A549 (cell line): ENCODE data around the gene XRCC3. TPM values are rescaled to one million over a fixed set of nuclear protein-coding genes. Genes with fewer than 3 reads are reported as not detected.

Source experiments
- ATAC-seq, 2 experiments: fragments of 200-7000 bp in 1 of 2; fragments of >200 bp in 1 of 2; cut with Nextera tagmentation in 1 of 2; cut with Tn5 transposase in 1 of 2; 3 replicates each; pipeline versions ENCODE4 v1.8.0 to v1.9.1; 2018 to 2020; ENCODE audit warnings: mild to moderate bottlenecking in 1 of 2, moderate library complexity in 1 of 2
- CTCF ChIA-PET: fragments of 300-600 bp; sonication (Branson Sonifier 250); formaldehyde crosslinking; extraction: SDS; loops from one replicate; lab custom pipeline; 2021; ENCODE audit warnings: antibody characterized with exemption, inconsistent platforms; lab: Yijun Ruan, JAX
- POLR2A ChIA-PET: fragments of 350-600 bp; formaldehyde crosslinking; extraction: SDS; loops from one replicate; lab custom pipeline; 2021; ENCODE audit warnings: antibody characterized with exemption, inconsistent platforms; lab: Yijun Ruan, JAX
- DNase-seq, 2 experiments: peaks; one replicate each; pipeline versions ENCODE4 v3.0.0 to v3.0.0-alpha.2; 2011 to 2016; ENCODE audit warnings: low read depth in 1 of 2, low spot score in 1 of 2
- FAIRE-seq: peaks from 2 replicates; lab custom pipeline; 2011; peaks lifted over from hg19 to GRCh38; lab: Jason Lieb, UNC
- H3K27ac ChIP-seq, 2 experiments: fragments of >200 bp; sonication (Bioruptor Twin); formaldehyde crosslinking; 3 replicates each; pipeline ENCODE4 v1.5.1; 2016 to 2017
- H3K4me1 ChIP-seq: fragments of >200 bp; sonication (Bioruptor Twin); formaldehyde crosslinking; 3 replicates; pipeline ENCODE4 v1.6.1; 2016
- H3K4me2 ChIP-seq: fragments of >200 bp; sonication (Bioruptor Twin); formaldehyde crosslinking; 3 replicates; pipeline ENCODE4 v1.6.1; 2016
- H3K4me3 ChIP-seq: fragments of >200 bp; sonication (Bioruptor Twin); formaldehyde crosslinking; 3 replicates; pipeline ENCODE4 v1.5.1; 2016
- H3K9me3 ChIP-seq: fragments of >200 bp; sonication (Bioruptor Twin); formaldehyde crosslinking; 3 replicates; pipeline ENCODE4 v1.6.1; 2016
- CHD4 ChIP-seq: fragments of 200-600 bp; sonication (generic); IDR thresholded peaks from 2 replicates; pipeline ENCODE4 v1.6.1; 2016; ENCODE audit warnings: antibody characterized with exemption, mild to moderate bottlenecking, borderline replicate concordance
- FOSB ChIP-seq: fragments of 250-450 bp; sonication (Bioruptor Pico); IDR thresholded peaks from 2 replicates; pipeline ENCODE4 v1.5.0; 2020; ENCODE audit warnings: mild to moderate bottlenecking, moderate library complexity
- FOSL2 ChIP-seq, 2 experiments: fragments of 450-650 bp in 1 of 2; fragments of >200 bp in 1 of 2; sonication (Bioruptor Twin) in 1 of 2; formaldehyde crosslinking; IDR thresholded peaks; 2 replicates each; pipeline versions ENCODE4 v1.5.0 to v1.6.1; 2016 to 2020; ENCODE audit warnings: mild to moderate bottlenecking in 1 of 2, moderate library complexity in 1 of 2
- FOXS1 ChIP-seq: fragments of 250-450 bp; sonication (Bioruptor Pico); IDR thresholded peaks from 2 replicates; pipeline ENCODE4 v1.5.0; 2020; ENCODE audit warnings: mild to moderate bottlenecking, moderate library complexity
- GATA3 ChIP-seq: IDR thresholded peaks from 2 replicates; pipeline ENCODE4 v1.6.1; 2012; ENCODE audit warnings: borderline replicate concordance
- HDAC2 ChIP-seq: fragments of 200-600 bp; sonication (generic); IDR thresholded peaks from 2 replicates; pipeline ENCODE4 v1.6.1; 2016
- HOXB13 ChIP-seq: fragments of 250-450 bp; sonication (Bioruptor Pico); IDR thresholded peaks from 2 replicates; pipeline ENCODE4 v1.5.0; 2020; ENCODE audit warnings: low read depth, mild to moderate bottlenecking, moderate library complexity
- MAFK ChIP-seq: fragments of 450-650 bp; IDR thresholded peaks from 2 replicates; pipeline ENCODE4 v1.6.1; 2014; ENCODE audit not compliant: partially characterized antibody
- MYC ChIP-seq: IDR thresholded peaks from 2 replicates; pipeline ENCODE4 v1.6.1; 2012; ENCODE audit warnings: mild to moderate bottlenecking, inconsistent platforms, low read length, improper control_type of control experiment, borderline replicate concordance
- NPAS2 ChIP-seq: fragments of 250-450 bp; sonication (Bioruptor Pico); IDR thresholded peaks from 2 replicates; pipeline ENCODE4 v1.8.0; 2022; ENCODE audit warnings: mild to moderate bottlenecking, moderate library complexity, borderline replicate concordance
- NR3C1 ChIP-seq: fragments of >200 bp; sonication (Bioruptor Twin); formaldehyde crosslinking; IDR thresholded peaks from 3 replicates; pipeline ENCODE4 v1.6.1; 2017
- PHF8 ChIP-seq: fragments of 200-600 bp; sonication (generic); IDR thresholded peaks from 2 replicates; pipeline ENCODE4 v1.6.1; 2016; ENCODE audit warnings: low read depth, mild to moderate bottlenecking, antibody characterized with exemption, moderate library complexity, borderline replicate concordance
- ZNF302 ChIP-seq: fragments of 250-450 bp; sonication (Bioruptor Pico); IDR thresholded peaks from 2 replicates; pipeline ENCODE4 v1.9.0; 2021; ENCODE audit warnings: inconsistent platforms, mild to moderate bottlenecking, moderate library complexity
- WGBS: methylation state at CpG from one replicate; pipeline ENCODE4 v1.1.6; 2017; ENCODE audit errors: missing lambda C conversion rate; 5-methylcytosine and 5-hydroxymethylcytosine counted together
- polyA plus RNA-seq, 4 experiments: library from polyadenylated mRNA; depleted of rRNA in 3 of 4; stranded (reverse); fragments of >200 nt; fragmentation: RNase III in 1 of 4; extraction: RNeasy Plus Mini Kit Qiagen cat#74134 plus additional on column Dnase treatment in 1 of 4; gene quantifications; 2 replicates in 3 of 4; 3 replicates in 1 of 4; pipeline ENCODE4 v1.2.3, GENCODE V29; 2011 to 2017
- TF ChIP-seq, protein P1 (sequence below): IDR thresholded peaks from 2 replicates; pipeline ENCODE4 v1.6.1; 2012
- TF ChIP-seq, protein P2 (sequence below): fragments of 150-350 bp; IDR thresholded peaks from 2 replicates; pipeline ENCODE4 v1.6.1; 2014; ENCODE audit warnings: low read depth, mild to moderate bottlenecking, low read length
- TF ChIP-seq, protein P3 (sequence below): fragments of >200 bp; sonication (Bioruptor Twin); formaldehyde crosslinking; IDR thresholded peaks from 2 replicates; pipeline ENCODE4 v1.6.1; 2016
- TF ChIP-seq, protein P4 (sequence below): fragments of >200 bp; sonication (Bioruptor Twin); formaldehyde crosslinking; IDR thresholded peaks from 3 replicates; pipeline ENCODE4 v1.6.1; 2016
- TF ChIP-seq, protein P5 (sequence below): fragments of 450-650 bp; IDR thresholded peaks from 2 replicates; pipeline ENCODE4 v1.6.1; 2014; ENCODE audit warnings: antibody characterized with exemption

XRCC3 gene
- polyA plus RNA-seq, 2 of the 4 experiments (the other 2 are of a cell fraction): 23.0 to 28.1 TPM

DNA sequence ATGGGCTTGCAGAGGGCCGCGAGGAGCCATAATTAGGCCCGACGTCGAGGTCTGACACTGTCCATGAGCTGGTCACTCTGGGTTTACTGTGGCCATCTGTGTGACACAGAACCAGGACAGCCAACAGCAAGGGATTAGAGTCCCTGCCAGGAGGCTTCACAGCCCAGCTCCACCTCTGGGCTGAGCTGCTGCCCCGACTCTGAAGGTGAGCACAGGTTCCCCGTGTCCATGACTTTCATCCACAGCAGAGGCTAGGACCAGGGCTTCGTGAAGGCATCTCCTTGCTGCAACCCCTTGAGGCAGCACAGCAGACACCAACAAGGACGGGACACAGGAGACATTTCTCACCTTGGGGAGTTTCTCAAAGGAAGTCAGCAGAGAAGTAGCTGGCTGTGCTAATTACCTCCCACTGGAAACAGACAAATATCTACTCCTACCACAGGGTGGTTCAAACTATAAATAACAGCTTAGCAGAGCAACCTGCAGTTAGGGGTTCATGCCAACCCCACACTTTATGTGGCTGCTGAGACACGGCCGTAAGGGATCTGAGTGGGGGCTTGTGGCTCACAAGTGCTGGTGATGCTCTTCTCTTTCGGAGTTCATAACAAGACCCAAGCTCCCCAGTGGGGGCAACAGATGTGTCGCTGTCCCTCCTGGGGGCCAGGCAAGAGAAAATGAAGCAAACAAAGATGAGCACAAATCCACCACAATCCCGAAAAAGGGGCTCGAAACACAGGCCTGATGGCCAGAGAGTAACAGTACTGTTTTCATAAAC lies 29.6 kb upstream of the XRCC3 start (continued):
- TF ChIP-seq FOSL2 (IDR thresholded peaks at IDR 0.05): no peak
- TF ChIP-seq FOSL2 (CRISPR knock-in tag; IDR thresholded peaks at IDR 0.05): no peak

DNA sequence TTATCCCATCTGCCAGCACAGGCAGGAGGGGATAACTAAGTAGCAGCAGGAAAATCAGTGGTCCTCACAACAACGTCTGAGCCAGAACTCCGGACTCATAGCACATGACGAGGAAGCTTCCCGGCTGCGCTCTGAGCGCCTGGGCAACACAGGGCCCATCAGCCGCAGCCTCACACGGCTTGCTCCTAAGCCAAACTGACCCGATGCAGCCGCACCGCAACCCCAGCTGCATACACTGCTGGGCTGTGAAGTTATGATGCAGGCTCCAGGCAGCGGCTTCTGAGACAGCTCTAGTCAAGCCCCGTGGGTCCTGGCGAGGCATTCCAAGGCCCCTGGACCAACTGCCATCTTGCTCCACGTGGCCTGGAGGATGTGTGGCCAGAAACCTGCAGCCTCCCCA lies 28.4 kb upstream of the XRCC3 start:
- no peak overlapping the region for H3K4me3 ChIP-seq
- no peak for FAIRE-seq
- TF ChIP-seq, protein P1, sequence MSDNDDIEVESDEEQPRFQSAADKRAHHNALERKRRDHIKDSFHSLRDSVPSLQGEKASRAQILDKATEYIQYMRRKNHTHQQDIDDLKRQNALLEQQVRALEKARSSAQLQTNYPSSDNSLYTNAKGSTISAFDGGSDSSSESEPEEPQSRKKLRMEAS: no peak
- TF ChIP-seq ZNF302 (CRISPR knock-in tag) (no peak), FOSB (CRISPR knock-in tag) (no peak), FOSL2 (IDR thresholded peaks at IDR 0.05) (no peak), FOSL2 (CRISPR knock-in tag; IDR thresholded peaks at IDR 0.05) (no peak), NPAS2 (CRISPR knock-in tag) (no peak), GATA3 (no peak), PHF8 (no peak), CHD4 (no peak), MAFK (no peak), HOXB13 (CRISPR knock-in tag) (no peak)
- TF ChIP-seq, protein P2, sequence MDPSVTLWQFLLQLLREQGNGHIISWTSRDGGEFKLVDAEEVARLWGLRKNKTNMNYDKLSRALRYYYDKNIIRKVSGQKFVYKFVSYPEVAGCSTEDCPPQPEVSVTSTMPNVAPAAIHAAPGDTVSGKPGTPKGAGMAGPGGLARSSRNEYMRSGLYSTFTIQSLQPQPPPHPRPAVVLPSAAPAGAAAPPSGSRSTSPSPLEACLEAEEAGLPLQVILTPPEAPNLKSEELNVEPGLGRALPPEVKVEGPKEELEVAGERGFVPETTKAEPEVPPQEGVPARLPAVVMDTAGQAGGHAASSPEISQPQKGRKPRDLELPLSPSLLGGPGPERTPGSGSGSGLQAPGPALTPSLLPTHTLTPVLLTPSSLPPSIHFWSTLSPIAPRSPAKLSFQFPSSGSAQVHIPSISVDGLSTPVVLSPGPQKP: no peak
- TF ChIP-seq, protein P3, sequence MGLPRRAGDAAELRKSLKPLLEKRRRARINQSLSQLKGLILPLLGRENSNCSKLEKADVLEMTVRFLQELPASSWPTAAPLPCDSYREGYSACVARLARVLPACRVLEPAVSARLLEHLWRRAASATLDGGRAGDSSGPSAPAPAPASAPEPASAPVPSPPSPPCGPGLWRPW: no peak
- 88% methylated on average over 10 of the region's 15 CpGs for WGBS
- no peaks in the 10 kb centered on the region for H3K4me1 ChIP-seq
- no peak overlapping the region for H3K4me2 ChIP-seq
- no peak for ATAC-seq
- DNase-seq: no peak
- H3K27ac ChIP-seq: no peak overlapping the region
- CTCF ChIA-PET: interaction anchor here (1.1 kb wide), 1 partner anchor 21 kb away, joined by 3 read pairs; no protein-coding TSS in a partner anchor
- no peaks in the 10 kb centered on the region for H3K9me3 ChIP-seq
- POLR2A ChIA-PET: no interaction called here

DNA sequence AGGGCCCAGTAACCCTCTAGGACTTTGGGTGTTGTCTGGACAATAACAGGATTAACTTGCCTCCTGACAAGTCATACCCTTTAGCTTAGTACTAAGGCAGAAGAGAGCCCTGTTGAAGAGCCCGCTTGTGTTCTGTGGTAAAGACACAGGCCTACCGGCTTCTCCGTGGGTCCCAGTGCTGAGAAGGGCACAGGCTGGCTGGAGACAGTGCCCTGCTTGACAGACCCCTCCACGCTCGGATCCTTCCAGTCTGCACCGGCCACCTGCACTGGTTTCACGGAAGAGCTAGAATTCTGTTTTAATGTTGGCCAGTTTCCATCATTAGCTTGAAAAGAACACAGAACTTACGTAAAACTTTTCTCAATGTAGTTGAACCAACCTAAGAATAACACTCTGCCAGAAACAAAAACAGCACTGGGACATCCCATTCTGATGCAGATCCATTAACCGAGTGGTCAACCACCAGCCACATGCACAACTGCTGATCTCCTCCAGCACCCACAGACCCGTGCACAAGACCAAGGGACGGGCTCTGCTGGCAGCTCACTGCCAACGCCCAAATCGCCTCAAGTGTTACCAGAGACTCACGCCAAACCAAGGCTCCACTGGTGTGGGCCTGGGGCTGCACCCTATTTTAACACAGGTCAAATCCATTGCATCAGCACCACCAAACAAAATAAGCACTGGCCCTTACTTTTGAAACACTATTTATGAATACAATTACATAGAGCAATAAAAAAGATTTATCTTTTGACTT lies 27.4 kb upstream of the XRCC3 start:
- no peaks in the 10 kb centered on the region for H3K9me3 ChIP-seq
- H3K27ac ChIP-seq: no peak overlapping the region
- WGBS: 91% methylated on average over 14 of the region's 14 CpGs
- H3K4me2 ChIP-seq: no peak overlapping the region
- no peak for DNase-seq
- no peak overlapping the region for H3K4me3 ChIP-seq
- FAIRE-seq: no peak
- ChIA-PET POLR2A (no interaction called here), CTCF (interaction anchor here (1.1 kb wide), 1 partner anchor 20 kb away, joined by 3 read pairs; no protein-coding TSS in a partner anchor)
- TF ChIP-seq, protein P2: no peak
- TF ChIP-seq NR3C1 (no peak), MYC (no peak), HDAC2 (no peak), FOXS1 (CRISPR knock-in tag) (no peak)
- TF ChIP-seq, protein P4, sequence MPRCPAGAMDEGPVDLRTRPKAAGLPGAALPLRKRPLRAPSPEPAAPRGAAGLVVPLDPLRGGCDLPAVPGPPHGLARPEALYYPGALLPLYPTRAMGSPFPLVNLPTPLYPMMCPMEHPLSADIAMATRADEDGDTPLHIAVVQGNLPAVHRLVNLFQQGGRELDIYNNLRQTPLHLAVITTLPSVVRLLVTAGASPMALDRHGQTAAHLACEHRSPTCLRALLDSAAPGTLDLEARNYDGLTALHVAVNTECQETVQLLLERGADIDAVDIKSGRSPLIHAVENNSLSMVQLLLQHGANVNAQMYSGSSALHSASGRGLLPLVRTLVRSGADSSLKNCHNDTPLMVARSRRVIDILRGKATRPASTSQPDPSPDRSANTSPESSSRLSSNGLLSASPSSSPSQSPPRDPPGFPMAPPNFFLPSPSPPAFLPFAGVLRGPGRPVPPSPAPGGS: no peak
- TF ChIP-seq, protein P5, sequence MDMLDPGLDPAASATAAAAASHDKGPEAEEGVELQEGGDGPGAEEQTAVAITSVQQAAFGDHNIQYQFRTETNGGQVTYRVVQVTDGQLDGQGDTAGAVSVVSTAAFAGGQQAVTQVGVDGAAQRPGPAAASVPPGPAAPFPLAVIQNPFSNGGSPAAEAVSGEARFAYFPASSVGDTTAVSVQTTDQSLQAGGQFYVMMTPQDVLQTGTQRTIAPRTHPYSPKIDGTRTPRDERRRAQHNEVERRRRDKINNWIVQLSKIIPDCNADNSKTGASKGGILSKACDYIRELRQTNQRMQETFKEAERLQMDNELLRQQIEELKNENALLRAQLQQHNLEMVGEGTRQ: no peak
- TF ChIP-seq, protein P1: no peak
- ATAC-seq: no peak
- H3K4me1 ChIP-seq: no peaks in the 10 kb centered on the region
